HG03571 (cell line): ENCODE data around the gene RSPRY1.

Source experiments
- ATAC-seq: cut with Tn5 transposase; IDR thresholded peaks from one replicate; pipeline ENCODE4 v1.9.1; 2021; ENCODE audit not compliant: unreplicated experiment

Gene RSPRY1

GRCh38 chr16:57216968-57217367, 30.8 kb downstream of the RSPRY1 start:
- no peak for ATAC-seq

GRCh38 chr16:57223057-57223456, 36.9 kb downstream of the RSPRY1 start:
- ATAC-seq, result no peak

DNA sequence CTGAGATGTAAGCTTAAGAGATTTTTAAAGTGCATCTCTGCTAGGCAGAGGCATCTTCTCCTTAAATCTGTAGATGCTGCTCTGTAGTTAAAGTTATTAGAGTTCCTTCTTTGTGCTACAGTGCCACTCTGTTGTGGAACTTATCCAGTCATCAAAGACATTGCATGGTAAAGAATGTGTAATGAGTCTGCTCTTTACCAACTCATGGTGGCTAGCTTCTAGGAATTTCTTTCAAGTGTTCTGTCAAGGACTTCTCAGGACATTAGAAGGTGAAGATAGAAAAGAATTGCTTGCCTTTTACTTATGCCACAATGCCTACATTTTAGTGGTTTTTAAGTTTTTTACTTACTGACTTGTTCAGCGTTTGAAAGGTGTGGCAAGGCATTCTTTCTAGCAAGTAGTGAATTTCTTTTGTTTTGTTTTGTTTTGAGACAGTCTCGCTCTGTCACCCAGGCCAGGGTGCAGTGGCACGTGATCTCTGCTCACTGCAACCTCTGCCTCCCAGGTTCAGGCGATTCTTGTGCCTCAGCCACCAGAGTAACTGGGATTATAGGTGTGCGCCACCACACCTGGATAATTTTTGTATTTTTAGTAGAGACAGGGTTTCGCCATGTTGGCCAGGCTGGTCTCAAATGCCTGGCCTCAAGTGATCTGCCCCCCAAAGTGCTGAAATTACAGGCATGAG, 38.7 kb downstream of the RSPRY1 start:
- no peak for ATAC-seq

GRCh38 chr16:57225978-57226377, 39.8 kb downstream of the RSPRY1 start:
- no peak for ATAC-seq

DNA sequence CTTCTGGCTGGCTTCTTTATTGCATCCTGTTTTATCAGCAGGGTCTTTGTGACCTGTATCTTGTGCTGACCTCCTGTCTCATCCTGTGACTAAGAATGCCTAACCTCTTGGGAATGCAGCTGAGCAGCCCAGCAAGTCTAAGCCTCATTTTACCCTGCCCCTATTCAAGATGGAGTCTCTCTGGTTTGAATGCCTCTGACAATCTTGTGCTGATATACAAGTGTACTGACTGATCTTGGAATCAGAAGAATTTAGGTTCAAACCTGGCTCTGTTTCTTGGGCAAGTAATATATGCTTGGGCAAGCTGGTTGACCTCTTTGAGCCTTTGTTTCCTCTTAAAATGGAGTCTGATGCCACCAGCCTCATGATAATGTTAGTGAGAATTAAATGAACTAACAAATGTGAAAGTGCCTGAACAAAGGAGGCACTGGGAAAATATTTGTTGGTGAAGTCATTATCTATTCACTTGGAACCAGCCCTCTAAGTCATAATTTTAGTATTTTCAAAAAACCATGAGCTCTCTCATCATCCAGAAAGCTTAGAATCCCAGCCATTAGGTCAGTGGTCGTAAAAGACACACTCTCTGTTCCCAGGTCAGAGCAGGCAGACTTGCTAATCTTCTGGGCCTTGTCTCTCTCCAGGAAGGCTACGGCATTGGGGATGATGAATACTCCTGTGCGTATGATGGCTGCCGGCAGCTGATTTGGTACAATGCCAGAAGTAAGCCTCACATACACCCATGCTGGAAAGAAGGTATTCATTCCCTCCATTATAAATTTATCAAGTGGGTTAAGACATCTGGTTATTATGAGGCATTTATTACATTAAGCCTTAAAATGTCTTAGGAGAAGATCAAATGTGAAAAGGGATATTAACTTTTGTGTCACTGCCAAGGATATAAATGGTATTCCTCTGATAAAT, 40.8 kb downstream of the RSPRY1 start:
- no peak for ATAC-seq

GRCh38 chr16:57229079-57229478, 43.0 kb downstream of the RSPRY1 start:
- ATAC-seq, result no peak

- ATAC-seq, result no peak
Measured at GRCh38 chr16:57231821-57232350, 45.8 kb downstream of the RSPRY1 start.

DNA sequence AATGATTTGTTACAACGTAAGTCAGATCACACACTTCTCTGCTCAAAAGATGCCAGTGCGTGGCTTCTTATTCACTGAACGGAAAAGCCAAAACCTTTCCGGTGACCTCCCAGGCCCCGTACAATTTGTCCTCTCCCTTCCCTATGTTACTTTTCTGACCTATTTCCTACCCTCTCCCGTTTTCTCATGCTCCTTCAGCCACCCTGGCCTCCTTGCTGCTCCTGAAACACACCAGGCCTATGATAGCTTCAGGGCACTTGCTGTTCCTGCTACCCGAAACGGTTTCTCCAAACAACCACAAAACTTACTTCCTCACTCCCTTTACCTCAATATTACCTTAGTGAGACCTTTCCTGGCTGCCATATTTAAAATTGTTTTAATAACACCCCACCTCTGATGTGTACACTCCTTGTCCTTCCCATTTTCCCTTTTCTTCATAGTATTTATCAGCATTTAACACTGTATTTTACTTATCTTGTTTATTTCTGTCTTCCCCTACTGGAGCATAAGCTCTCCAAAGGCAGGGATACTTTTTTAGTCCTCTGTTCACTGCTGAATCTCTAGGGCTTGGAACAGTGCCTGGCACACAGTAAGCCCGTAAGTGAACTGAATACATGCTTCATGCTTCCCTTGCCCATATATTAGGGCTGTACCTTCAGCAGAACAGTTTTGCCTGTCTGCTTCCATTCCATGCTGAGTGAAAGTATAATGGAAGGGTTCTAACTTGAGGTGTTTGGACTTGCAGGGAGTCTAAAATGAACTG, 48.0 kb downstream of the RSPRY1 start:
- no peak for ATAC-seq

- ATAC-seq, result no peak
Measured at GRCh38 chr16:57234707-57235092, 48.6 kb downstream of the RSPRY1 start.

GRCh38 chr16:57235128-57236021, 49.2 kb downstream of the RSPRY1 start:
- no peak for ATAC-seq

GRCh38 chr16:57236022-57236350, 49.9 kb downstream of the RSPRY1 start:
- no peak for ATAC-seq

GRCh38 chr16:57238682-57239081, 52.6 kb downstream of the RSPRY1 start:
- no peak for ATAC-seq

DNA sequence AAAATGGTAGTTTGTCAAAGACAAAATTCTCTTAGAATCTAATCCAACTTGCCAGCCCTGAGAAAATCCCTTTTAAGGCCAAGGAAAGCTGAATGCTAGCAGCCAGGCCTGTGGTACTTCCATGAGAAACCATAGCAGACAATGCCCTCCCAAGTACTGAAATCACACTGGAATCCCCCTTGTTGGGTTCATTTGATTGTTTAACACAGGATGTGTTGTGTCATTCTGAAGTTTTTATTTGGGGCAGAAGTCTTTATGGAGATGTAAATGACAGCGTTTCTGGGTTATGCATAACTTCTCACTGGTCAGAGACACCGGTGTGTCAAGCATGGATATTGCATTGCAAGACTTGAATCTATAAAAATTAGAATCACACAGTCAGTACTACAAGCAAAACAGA, 53.0 kb downstream of the RSPRY1 start:
- no peak for ATAC-seq

DNA sequence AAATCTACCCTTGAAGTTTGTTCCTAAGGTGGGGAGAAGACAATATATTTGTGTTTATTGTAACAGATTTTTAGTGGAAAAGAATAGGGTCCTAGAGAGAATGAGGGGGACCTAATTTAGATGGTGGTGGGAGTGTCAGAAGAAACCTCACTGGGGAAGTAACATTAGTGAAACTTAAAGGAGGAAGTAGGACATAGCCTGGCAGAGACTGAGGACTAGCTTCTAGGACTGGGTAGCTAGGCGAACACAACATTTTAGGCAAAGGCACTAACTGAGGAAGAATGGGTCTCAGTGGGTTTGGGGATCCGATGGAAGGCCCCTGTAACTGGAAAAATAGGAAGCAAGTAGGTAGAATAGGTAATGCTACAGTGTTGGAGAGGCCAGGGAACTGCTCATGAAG, 54.7 kb downstream of the RSPRY1 start:
- no peak for ATAC-seq

DNA sequence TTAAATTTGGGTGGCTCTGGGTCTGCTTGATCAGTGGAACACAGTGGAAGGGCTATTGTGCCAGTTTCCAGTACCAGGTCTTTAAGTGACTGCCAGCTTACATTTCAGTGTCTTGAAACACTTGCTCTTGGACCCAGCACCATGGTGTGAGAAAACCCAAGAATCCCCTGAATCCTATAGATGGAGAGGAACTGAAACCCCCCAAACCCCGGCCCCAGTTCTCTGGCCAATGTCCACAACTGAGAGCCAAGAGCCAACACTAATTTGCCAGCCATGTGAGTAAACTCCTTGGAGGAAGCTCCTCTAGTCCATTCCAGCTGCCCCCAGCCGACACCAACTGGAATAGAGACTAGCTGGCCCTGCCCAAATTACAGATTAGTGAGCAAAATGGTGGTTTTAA, 56.5 kb downstream of the RSPRY1 start:
- no peak for ATAC-seq

DNA sequence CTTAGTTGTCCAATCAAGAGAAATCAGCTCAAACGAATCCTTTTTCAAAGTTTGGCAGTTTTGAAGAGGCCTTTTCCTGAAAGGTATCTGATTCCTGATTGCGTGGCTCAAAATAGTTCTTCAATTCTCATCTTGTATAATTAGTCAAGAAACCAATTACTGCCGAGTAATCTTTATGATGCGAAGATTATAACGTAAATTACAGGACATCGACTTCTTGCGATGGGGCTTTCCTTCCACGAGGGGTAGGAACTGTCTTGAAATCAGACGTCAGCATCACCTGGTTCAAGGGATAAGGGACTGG, 58.3 kb downstream of the RSPRY1 start:
- peak; percentile 20 for ATAC-seq

GRCh38 chr16:57244767-57245471, 58.8 kb downstream of the RSPRY1 start, which contains the start of gene ARL2BP:
ARL2BP (plus strand) TSS chr16:57245259; CDS start chr16:57245368, 109 bp downstream.
- ATAC-seq, result peak; percentile 92

DNA sequence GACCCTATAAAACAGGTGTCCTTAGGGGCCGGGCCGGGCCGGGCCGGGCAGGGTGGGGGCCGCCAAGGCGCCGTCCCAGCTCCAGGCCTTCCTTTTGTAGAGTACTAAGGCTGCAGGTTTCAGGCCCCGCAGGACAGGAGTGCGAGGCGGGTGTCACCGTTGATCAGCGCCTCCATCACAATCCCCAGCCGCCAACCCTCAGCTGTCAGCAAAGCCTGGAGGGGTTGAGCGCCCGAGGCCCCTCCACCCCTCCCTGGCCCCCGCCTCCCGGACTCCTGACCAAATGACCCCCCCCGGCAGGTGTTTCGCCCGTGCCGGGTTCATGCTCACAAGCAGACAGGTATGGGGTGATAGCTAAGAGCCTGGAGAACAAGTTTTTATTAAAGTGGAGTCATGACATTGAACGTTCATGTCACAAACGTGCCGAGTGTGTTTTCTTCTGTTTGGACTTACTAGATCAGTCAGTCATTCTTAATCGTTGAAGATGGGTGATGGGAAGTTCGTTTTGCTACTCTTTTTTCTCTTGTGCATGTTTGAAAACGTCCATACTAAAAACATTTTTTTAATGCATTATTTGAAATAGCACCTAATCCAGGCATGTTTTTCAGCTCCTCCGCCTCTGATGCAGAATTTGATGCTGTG, 59.5 kb downstream of the RSPRY1 start:
- ATAC-seq, result peak; percentile 19

DNA sequence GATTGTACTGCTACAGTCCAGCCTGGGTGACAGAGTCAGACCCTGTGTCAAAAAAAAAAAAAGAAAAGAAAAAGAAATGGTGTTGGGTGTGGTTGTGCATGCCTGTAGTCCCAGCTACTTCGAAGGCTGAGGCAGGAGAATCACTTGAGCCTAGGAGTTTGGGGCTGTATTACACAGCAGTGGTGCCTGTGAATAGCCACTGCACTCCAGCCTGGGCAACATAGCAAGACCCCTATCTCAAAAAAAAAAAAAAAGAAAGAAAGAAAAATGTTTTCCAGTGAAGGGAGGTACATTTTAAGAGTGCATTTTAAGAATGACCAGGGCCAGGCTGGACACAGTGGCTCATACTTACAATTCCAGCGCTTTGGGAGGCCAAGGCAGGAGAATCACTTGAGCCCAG, 65.2 kb downstream of the RSPRY1 start:
- ATAC-seq, result no peak
